H9 (cell line): ENCODE data around the gene INCENP. TPM values are rescaled to one million over a fixed set of nuclear protein-coding genes. Genes with fewer than 3 reads are reported as not detected.

Experiments used
- DNase-seq: peaks from one replicate; pipeline ENCODE4 v3.0.0-alpha.2; 2017
- H2AFZ ChIP-seq: one replicate; pipeline ENCODE4 v1.6.1; 2013; ENCODE audit warnings: mild to moderate bottlenecking, low read length, control low read depth, moderate library complexity
- H2AK5ac ChIP-seq: 2 replicates; pipeline ENCODE4 v1.6.1; 2013; ENCODE audit warnings: low read length, control low read depth, mixed read lengths; ENCODE audit not compliant: insufficient read length
- H2BK120ac ChIP-seq: one replicate; pipeline ENCODE4 v1.6.1; 2013; ENCODE audit warnings: low read depth, mild to moderate bottlenecking, low read length, control low read depth, inconsistent platforms; ENCODE audit not compliant: poor library complexity, severe bottlenecking
- H2BK12ac ChIP-seq: 2 replicates; pipeline ENCODE4 v1.6.1; 2013; ENCODE audit warnings: low read length, control low read depth, mixed read lengths, low read depth; ENCODE audit not compliant: insufficient read length
- H2BK15ac ChIP-seq: 2 replicates; pipeline ENCODE4 v1.6.1; 2013; ENCODE audit warnings: low read depth, low read length, control low read depth
- H2BK20ac ChIP-seq: one replicate; pipeline ENCODE4 v1.6.1; 2013; ENCODE audit warnings: low read depth, mild to moderate bottlenecking, low read length, control low read depth, inconsistent platforms; ENCODE audit not compliant: poor library complexity, severe bottlenecking
- H2BK5ac ChIP-seq: 2 replicates; pipeline ENCODE4 v1.6.1; 2013; ENCODE audit warnings: low read length, control low read depth, mixed read lengths; ENCODE audit not compliant: insufficient read length
- H3K14ac ChIP-seq: 2 replicates; pipeline ENCODE4 v1.6.1; 2013; ENCODE audit warnings: low read length, control low read depth; ENCODE audit not compliant: insufficient read depth
- H3K18ac ChIP-seq: 2 replicates; pipeline ENCODE4 v1.6.1; 2013; ENCODE audit warnings: low read depth, mild to moderate bottlenecking, mixed read lengths, low read length, control low read depth; ENCODE audit not compliant: insufficient read length
- H3K23ac ChIP-seq: 2 replicates; pipeline ENCODE4 v1.6.1; 2013; ENCODE audit warnings: low read length, control low read depth, mixed read lengths, low read depth; ENCODE audit not compliant: insufficient read length
- H3K23me2 ChIP-seq: 2 replicates; pipeline ENCODE4 v1.6.1; 2013; ENCODE audit warnings: low read depth, mild to moderate bottlenecking, mixed read lengths, low read length, control low read depth; ENCODE audit not compliant: insufficient read length, poor library complexity, severe bottlenecking
- H3K27ac ChIP-seq: 2 replicates; pipeline ENCODE4 v1.5.1; 2013; ENCODE audit warnings: low read length, control low read depth, mixed read lengths, low read depth; ENCODE audit not compliant: insufficient read length
- H3K27me3 ChIP-seq: 2 replicates; pipeline ENCODE4 v1.6.1; 2013; ENCODE audit warnings: low read length, control low read depth, inconsistent platforms; ENCODE audit not compliant: insufficient read depth
- H3K4ac ChIP-seq: 2 replicates; pipeline ENCODE4 v1.6.1; 2013; ENCODE audit warnings: low read depth, mild to moderate bottlenecking, control low read depth, inconsistent platforms, low read length, moderate library complexity
- H3K4me1 ChIP-seq: 2 replicates; pipeline ENCODE4 v1.6.1; 2013; ENCODE audit warnings: low read length, control low read depth, inconsistent platforms; ENCODE audit not compliant: insufficient read depth
- H3K4me2 ChIP-seq: 2 replicates; pipeline ENCODE4 v1.6.1; 2013; ENCODE audit warnings: low read length, control low read depth, mixed read lengths; ENCODE audit not compliant: insufficient read length, insufficient read depth
- H3K56ac ChIP-seq: 2 replicates; pipeline ENCODE4 v1.6.1; 2013; ENCODE audit warnings: low read depth, mild to moderate bottlenecking, mixed read lengths, low read length, control low read depth; ENCODE audit not compliant: insufficient read length
- H3K79me1 ChIP-seq: 2 replicates; pipeline ENCODE4 v1.6.1; 2013; ENCODE audit warnings: low read depth, mild to moderate bottlenecking, moderate library complexity, low read length, control low read depth, inconsistent platforms; ENCODE audit not compliant: insufficient read depth, poor library complexity, severe bottlenecking
- H3K79me2 ChIP-seq: 2 replicates; pipeline ENCODE4 v1.6.1; 2013; ENCODE audit warnings: low read length, control low read depth, inconsistent platforms; ENCODE audit not compliant: insufficient read depth
- H3K9ac ChIP-seq: 2 replicates; pipeline ENCODE4 v1.6.1; 2013; ENCODE audit warnings: low read length, control low read depth, mixed read lengths; ENCODE audit not compliant: insufficient read length; ENCODE audit errors: extremely low read depth
- H3K9me3 ChIP-seq: one replicate; pipeline ENCODE4 v1.6.1; 2013; ENCODE audit warnings: low read depth, low read length, inconsistent platforms; ENCODE audit not compliant: control insufficient read depth
- H3T11ph ChIP-seq: one replicate; pipeline ENCODE4 v1.6.1; 2013; ENCODE audit warnings: mild to moderate bottlenecking, low read length, control low read depth, inconsistent platforms
- H4K20me1 ChIP-seq: one replicate; pipeline ENCODE4 v1.6.1; 2013; ENCODE audit not compliant: control insufficient read depth, insufficient read length, insufficient read depth
- H4K5ac ChIP-seq: 2 replicates; pipeline ENCODE4 v1.6.1; 2013; ENCODE audit warnings: low read depth, mild to moderate bottlenecking, mixed read lengths, low read length, control low read depth; ENCODE audit not compliant: insufficient read length
- H4K8ac ChIP-seq: replicated peaks from 2 replicates; pipeline ENCODE4 v1.6.1; 2013; ENCODE audit warnings: low read length, control low read depth, mixed read lengths, low read depth; ENCODE audit not compliant: insufficient read length
- H4K91ac ChIP-seq: 2 replicates; pipeline ENCODE4 v1.6.1; 2013; ENCODE audit warnings: low read depth, mild to moderate bottlenecking, moderate library complexity, mixed read lengths, low read length, control low read depth; ENCODE audit not compliant: insufficient read length
- H3K27ac Mint-ChIP-seq, 3 experiments: 2 replicates in 2 of 3; 3 replicates in 1 of 3; pipeline ENCODE4 v1.8.0; 2020 to 2021; ENCODE audit warnings: mixed read lengths in 3 of 3, mild to moderate bottlenecking in 1 of 3, moderate library complexity in 1 of 3
- H3K27me3 Mint-ChIP-seq: 2 replicates; pipeline ENCODE4 v1.8.0; 2021; ENCODE audit warnings: low read depth, mild to moderate bottlenecking, moderate library complexity, mixed read lengths
- H3K36me3 Mint-ChIP-seq, 3 experiments: 2 replicates in 2 of 3; 3 replicates in 1 of 3; pipeline ENCODE4 v1.8.0; 2020 to 2021; ENCODE audit warnings: low read depth in 3 of 3, mixed read lengths in 3 of 3; ENCODE audit not compliant: insufficient read depth in 1 of 3
- H3K4me1 Mint-ChIP-seq, 2 experiments: 2 replicates each; pipeline ENCODE4 v1.8.0; 2020; ENCODE audit warnings: mixed read lengths in 2 of 2
- H3K4me3 Mint-ChIP-seq, 2 experiments: 2 replicates in 1 of 2; 3 replicates in 1 of 2; pipeline ENCODE4 v1.8.0; 2020 to 2021; ENCODE audit warnings: mild to moderate bottlenecking in 2 of 2, mixed read lengths in 2 of 2, moderate library complexity in 1 of 2
- H3K9me3 Mint-ChIP-seq, 2 experiments: 2 replicates in 1 of 2; 3 replicates in 1 of 2; pipeline ENCODE4 v1.8.0; 2020; ENCODE audit warnings: mild to moderate bottlenecking in 2 of 2, mixed read lengths in 2 of 2, moderate library complexity in 1 of 2
- WGBS: extraction: QIAGEN DNeasy Blood & Tissue Kit; methylation state at CpG from one replicate; pipeline ENCODE4 v1.1.7; 2013; ENCODE audit warnings: missing lambda C conversion rate, low lambda C conversion rate, mixed read lengths; ENCODE audit not compliant: insufficient read length; ENCODE audit errors: extremely low coverage; 5-methylcytosine and 5-hydroxymethylcytosine counted together
- total RNA-seq: library from RNA; stranded (reverse); gene quantifications from 2 replicates; pipeline ENCODE4 v1.2.1, GENCODE V29; 2021
- TF ChIP-seq, protein P1 (sequence below): fragments of 200-600 bp; sonication (generic); conservative IDR thresholded peaks from 3 replicates; pipeline ENCODE4 v1.8.0; 2021; ENCODE audit warnings: antibody characterized with exemption, mild to moderate bottlenecking

The INCENP gene
- total RNA-seq, 1 experiment from 2014 or later, result 99.9 TPM

- Histone ChIP-seq H2AFZ (no peak overlapping the region), H2AK5ac (no peak overlapping the region), H4K8ac (no peak overlapping the region), H2BK120ac (no peak overlapping the region), H3K9me3 (no peaks in the 10 kb centered on the region), H4K20me1 (no peaks in the 10 kb centered on the region), H3K4me2 (no peak overlapping the region), H3K56ac (no peak overlapping the region), H3K14ac (no peak overlapping the region), H3K18ac (no peak overlapping the region), H3K79me1 (no peaks in the 10 kb centered on the region), H3K4me1 (no peaks in the 10 kb centered on the region), H3K9ac (no peak overlapping the region), H4K5ac (no peak overlapping the region), H3K23me2 (no peaks in the 10 kb centered on the region), H3K4ac (no peak overlapping the region), H2BK12ac (no peak overlapping the region), H3T11ph (no peak overlapping the region), H3K23ac (no peak overlapping the region), H3K27ac (no peak overlapping the region), H4K91ac (no peak overlapping the region), H2BK5ac (no peak overlapping the region), H2BK15ac (no peak overlapping the region), H3K27me3 (no peaks in the 10 kb centered on the region), H3K79me2 (no peaks in the 10 kb centered on the region), H2BK20ac (no peak overlapping the region)
- H3K9me3 Mint-ChIP-seq, result no peaks in the 10 kb centered on the region
- no peaks in the 10 kb centered on the region for H3K36me3 Mint-ChIP-seq
- no peak for DNase-seq
- H3K27me3 Mint-ChIP-seq, result peaks cover 1% of the 10 kb centered on the region; the same call in 1 of the 2 replicates
- no peaks in the 10 kb centered on the region for H3K4me1 Mint-ChIP-seq
- TF ChIP-seq, protein P1, sequence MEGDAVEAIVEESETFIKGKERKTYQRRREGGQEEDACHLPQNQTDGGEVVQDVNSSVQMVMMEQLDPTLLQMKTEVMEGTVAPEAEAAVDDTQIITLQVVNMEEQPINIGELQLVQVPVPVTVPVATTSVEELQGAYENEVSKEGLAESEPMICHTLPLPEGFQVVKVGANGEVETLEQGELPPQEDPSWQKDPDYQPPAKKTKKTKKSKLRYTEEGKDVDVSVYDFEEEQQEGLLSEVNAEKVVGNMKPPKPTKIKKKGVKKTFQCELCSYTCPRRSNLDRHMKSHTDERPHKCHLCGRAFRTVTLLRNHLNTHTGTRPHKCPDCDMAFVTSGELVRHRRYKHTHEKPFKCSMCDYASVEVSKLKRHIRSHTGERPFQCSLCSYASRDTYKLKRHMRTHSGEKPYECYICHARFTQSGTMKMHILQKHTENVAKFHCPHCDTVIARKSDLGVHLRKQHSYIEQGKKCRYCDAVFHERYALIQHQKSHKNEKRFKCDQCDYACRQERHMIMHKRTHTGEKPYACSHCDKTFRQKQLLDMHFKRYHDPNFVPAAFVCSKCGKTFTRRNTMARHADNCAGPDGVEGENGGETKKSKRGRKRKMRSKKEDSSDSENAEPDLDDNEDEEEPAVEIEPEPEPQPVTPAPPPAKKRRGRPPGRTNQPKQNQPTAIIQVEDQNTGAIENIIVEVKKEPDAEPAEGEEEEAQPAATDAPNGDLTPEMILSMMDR, result no peak
- no peak overlapping the region; a peak in 1 of 7 replicates for H3K27ac Mint-ChIP-seq
- no peak overlapping the region for H3K4me3 Mint-ChIP-seq
- WGBS, result no CpG with 5 or more reads among the region's 2 CpGs
These were observed 48.4 kb upstream of the INCENP start for GRCh38 chr11:62075438-62075837.
